BLaER1 treated with 17β-estradiol and CSF1 and Interleukin-3, amounts not matched to agents 10 nM and 100 nM (cell line): Measurements from ENCODE around the gene CYFIP2.
"Not testable (repeated sequence)": the region's sequence is repeated elsewhere in the genome, so short reads cannot be mapped to it uniquely, and the experiment has no call there.

Experiments
- H3K27ac ChIP-seq, 11 experiments: shearing (Covaris generic); formaldehyde crosslinking; 2 replicates each; pipeline ENCODE4 v1.8.1; 2022
- H3K27me3 ChIP-seq, 11 experiments: shearing (Covaris generic); formaldehyde crosslinking; 2 replicates each; pipeline ENCODE4 v1.8.1; 2022
- H3K36me3 ChIP-seq, 11 experiments: shearing (Covaris generic); formaldehyde crosslinking; 2 replicates each; pipeline ENCODE4 v1.8.1; 2022
- H3K4me1 ChIP-seq, 10 experiments: shearing (Covaris generic); formaldehyde crosslinking; 2 replicates each; pipeline ENCODE4 v1.8.1; 2022
- H3K4me2 ChIP-seq, 11 experiments: shearing (Covaris generic); formaldehyde crosslinking; 2 replicates each; pipeline ENCODE4 v1.8.1; 2022
- H3K4me3 ChIP-seq, 10 experiments: shearing (Covaris generic); formaldehyde crosslinking; 2 replicates each; pipeline ENCODE4 v1.8.1; 2022
- H3K9ac ChIP-seq, 11 experiments: shearing (Covaris generic); formaldehyde crosslinking; 2 replicates each; pipeline ENCODE4 v1.8.1; 2022
- H3K9me3 ChIP-seq, 11 experiments: shearing (Covaris generic); formaldehyde crosslinking; replicated peaks in 1 of 11; 2 replicates each; pipeline ENCODE4 v1.8.1; 2022
- H4K20me1 ChIP-seq, 11 experiments: shearing (Covaris generic); formaldehyde crosslinking; 2 replicates each; pipeline ENCODE4 v1.8.1; 2022
- Cebpa-rat ChIP-seq, 11 experiments: shearing (Covaris generic); IDR thresholded peaks; 2 replicates each; pipeline ENCODE4 v1.8.1; 2022

Gene CYFIP2

DNA sequence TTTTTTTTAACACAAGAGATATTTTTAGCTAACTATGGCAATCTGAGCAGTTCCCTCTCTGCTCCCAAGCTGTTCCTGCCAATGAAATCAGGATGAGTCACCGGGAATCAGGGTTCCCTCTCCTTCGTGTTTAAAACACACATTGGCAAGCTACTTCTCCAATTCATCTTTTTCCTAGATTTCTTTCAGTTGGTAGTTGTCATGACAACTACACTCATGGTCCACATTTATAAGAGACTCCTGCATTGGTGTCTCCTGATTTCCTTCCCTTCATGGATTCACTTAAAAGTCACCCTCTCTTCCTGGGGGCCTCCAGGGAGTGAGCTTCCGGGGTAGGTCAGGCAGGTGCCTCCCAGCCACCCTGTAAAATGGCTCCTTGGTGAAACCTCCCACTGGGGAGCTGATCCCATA is 121.8 kb downstream of the CYFIP2 start:
- H3K9me3 ChIP-seq, result no peaks in the 10 kb centered on the region
- peak overlapping the region in 3 of 11 experiments; percentile 14 to 81 (median 63); a peak in 3 of 22 replicates for H3K4me2 ChIP-seq
- TF ChIP-seq Cebpa-rat (IDR thresholded peaks at IDR 0.05), result no peak
- no peak overlapping the region for H3K4me3 ChIP-seq
- H3K27me3 ChIP-seq, result no peaks in the 10 kb centered on the region
- no peak overlapping the region for H3K9ac ChIP-seq
- peaks cover 44 to 100% (median 94%) of the 10 kb centered on the region in 11 experiments for H3K36me3 ChIP-seq
- no peak overlapping the region for H3K27ac ChIP-seq
- H3K4me1 ChIP-seq, result peaks cover 0 to 16% (median 0%) of the 10 kb centered on the region in 10 experiments; a peak in 5 of 20 replicates
- H4K20me1 ChIP-seq, result no peaks in the 10 kb centered on the region

DNA sequence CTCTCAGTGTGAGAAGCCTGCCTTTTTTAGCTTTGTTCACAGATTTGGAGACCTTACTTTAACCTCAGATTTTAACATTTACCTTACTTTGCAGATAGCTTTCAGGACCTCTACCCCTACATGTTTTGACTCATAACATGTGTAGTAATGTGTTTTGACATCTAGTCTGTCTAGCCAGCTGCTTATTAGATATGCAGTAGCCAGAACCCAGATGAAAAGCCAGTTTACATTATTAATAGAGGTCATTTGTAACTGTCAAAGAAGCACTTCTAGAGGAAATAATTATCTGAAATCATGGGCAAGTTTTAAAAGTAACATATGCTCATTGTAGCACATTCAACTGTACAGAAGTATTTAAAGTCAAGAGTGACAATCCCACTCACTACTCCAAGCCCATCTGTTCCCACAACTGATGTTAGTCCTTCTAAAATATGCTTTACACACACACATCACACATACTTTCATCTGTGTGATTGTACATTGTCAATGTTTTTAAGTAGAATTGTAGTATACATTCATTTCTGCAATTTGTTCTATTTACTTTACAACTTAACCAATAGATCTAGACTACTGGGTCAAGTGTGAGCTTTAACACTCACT is 122.3 kb downstream of the CYFIP2 start:
- H3K4me2 ChIP-seq, result no peak overlapping the region
- no peaks in the 10 kb centered on the region for H3K27me3 ChIP-seq
- H3K27ac ChIP-seq, result no peak overlapping the region
- no peak for TF ChIP-seq Cebpa-rat (IDR thresholded peaks at IDR 0.05)
- no peaks in the 10 kb centered on the region; a peak in 1 of 22 replicates for H4K20me1 ChIP-seq
- H3K36me3 ChIP-seq, result peaks cover 44 to 100% (median 94%) of the 10 kb centered on the region in 11 experiments
- no peaks in the 10 kb centered on the region for H3K9me3 ChIP-seq
- no peak overlapping the region for H3K9ac ChIP-seq
- H3K4me3 ChIP-seq, result no peak overlapping the region
- peaks cover 0 to 16% (median 0%) of the 10 kb centered on the region in 10 experiments; a peak in 5 of 20 replicates for H3K4me1 ChIP-seq

DNA sequence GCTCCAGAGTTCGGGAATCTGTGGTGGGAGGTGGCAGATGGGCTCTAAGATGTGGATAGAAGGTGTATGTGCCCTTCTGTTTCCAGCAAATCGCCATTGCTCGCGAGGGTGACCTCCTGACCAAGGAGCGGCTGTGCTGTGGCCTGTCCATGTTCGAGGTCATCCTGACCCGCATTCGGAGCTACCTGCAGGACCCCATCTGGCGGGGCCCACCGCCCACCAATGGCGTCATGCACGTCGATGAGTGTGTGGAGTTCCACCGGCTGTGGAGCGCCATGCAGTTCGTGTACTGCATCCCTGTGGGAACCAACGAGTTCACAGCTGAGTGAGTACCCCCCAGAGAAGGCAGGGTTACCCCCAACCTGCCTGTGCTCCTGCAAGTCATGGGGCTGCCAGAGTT is 123.2 kb downstream of the CYFIP2 start:
- Histone ChIP-seq H4K20me1 (no peaks in the 10 kb centered on the region; a peak in 1 of 22 replicates), H3K9ac (no peak overlapping the region), H3K4me3 (no peak overlapping the region), H3K27me3 (no peaks in the 10 kb centered on the region), H3K4me1 (peaks cover 0 to 16% (median 0%) of the 10 kb centered on the region in 10 experiments; a peak in 5 of 20 replicates), H3K36me3 (peaks cover 36 to 100% (median 94%) of the 10 kb centered on the region in 11 experiments), H3K9me3 (no peaks in the 10 kb centered on the region), H3K4me2 (no peak overlapping the region), H3K27ac (no peak overlapping the region)
- no peak for TF ChIP-seq Cebpa-rat (IDR thresholded peaks at IDR 0.05)

DNA sequence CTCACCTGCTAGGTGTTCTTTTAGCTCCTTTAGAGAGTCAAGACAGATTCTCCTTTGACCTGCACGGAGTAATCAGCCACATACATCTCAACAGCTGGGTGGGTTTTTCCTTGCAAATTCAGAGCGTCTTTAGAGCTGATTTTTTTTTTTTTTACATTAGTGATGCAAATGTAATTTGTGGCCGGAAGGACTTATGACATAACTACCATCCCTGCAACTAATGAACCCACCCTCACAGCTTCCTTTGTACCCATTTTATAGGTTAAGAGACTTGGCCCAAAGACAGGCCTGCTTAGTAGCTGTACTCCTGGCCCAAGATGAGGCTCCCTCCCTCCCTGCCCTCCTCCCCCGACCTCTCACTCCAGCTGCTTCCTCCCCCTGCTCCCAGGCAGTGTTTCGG is 124.2 kb downstream of the CYFIP2 start:
- no peak overlapping the region for H3K4me3 ChIP-seq
- peaks cover 0 to 16% (median 0%) of the 10 kb centered on the region in 10 experiments; a peak in 5 of 20 replicates for H3K4me1 ChIP-seq
- no peak overlapping the region for H3K9ac ChIP-seq
- no peaks in the 10 kb centered on the region for H3K27me3 ChIP-seq
- TF ChIP-seq Cebpa-rat (IDR thresholded peaks at IDR 0.05), result no peak
- peaks cover 32 to 98% (median 89%) of the 10 kb centered on the region in 11 experiments for H3K36me3 ChIP-seq
- H4K20me1 ChIP-seq, result no peaks in the 10 kb centered on the region; a peak in 1 of 22 replicates
- H3K4me2 ChIP-seq, result no peak overlapping the region
- no peak overlapping the region for H3K27ac ChIP-seq
- no peaks in the 10 kb centered on the region for H3K9me3 ChIP-seq

DNA sequence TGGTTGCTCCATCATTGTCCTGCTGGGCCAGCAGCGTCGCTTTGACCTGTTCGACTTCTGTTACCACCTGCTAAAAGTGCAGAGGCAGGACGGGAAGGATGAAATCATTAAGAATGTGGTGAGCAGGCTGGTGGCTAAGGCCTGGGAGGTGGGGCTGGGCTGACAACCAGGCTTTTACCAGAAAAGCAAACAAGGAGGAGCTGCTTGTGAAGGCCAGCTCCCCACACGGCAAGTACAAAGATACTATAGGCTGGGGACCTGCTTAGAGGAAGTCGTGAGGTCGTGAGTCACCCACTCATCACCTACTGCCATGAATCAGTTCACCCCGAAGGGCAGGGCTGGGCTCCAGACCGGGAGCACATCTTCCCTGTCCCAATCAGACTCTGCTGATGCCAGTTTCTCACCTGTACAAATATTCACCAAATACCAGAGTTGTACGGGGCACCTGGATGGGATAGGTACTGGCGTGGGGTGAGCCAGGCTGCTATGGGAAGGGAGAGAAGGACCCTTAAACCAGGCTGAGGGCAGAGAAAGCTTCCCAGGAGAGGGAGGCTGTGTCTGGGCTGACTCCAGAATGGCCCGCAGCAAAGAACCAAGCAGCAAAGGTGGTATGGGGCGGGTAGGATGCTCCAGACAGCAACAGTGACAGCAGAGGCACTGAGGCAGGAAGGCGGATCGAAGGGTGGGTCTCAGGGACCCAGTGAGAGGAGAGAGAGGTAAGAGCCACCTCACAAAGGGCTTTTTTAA is 124.8 kb downstream of the CYFIP2 start:
- Histone ChIP-seq H3K9ac (no peak overlapping the region), H3K4me3 (no peak overlapping the region), H3K36me3 (peaks cover 26 to 92% (median 83%) of the 10 kb centered on the region in 11 experiments), H3K4me2 (no peak overlapping the region), H3K4me1 (peaks cover 0 to 16% (median 0%) of the 10 kb centered on the region in 10 experiments; a peak in 5 of 20 replicates), H3K9me3 (peaks cover 0 to 1% (median 0%) of the 10 kb centered on the region in 11 experiments; a peak in 1 of 22 replicates), H4K20me1 (no peaks in the 10 kb centered on the region; a peak in 1 of 22 replicates), H3K27ac (no peak overlapping the region), H3K27me3 (no peaks in the 10 kb centered on the region)
- TF ChIP-seq Cebpa-rat (IDR thresholded peaks at IDR 0.05), result no peak

DNA sequence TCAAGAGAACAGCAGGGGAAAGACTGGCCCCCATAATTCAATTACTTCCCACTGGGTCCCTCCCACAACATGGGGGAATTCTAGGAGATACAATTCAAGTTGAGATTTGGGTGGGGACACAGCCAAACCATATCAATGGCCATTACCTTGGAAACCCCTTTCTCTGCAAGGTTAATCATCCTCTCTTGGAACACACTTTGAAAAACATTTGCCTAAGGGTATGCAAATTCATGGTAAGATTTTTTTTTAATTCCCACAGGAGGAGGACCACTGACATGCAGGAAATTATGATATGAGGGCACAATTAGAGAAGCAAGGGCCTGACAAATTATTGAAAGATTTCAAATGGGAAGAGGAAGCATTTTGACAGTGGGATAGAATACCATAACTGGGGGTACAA is 132.4 kb downstream of the CYFIP2 start:
- H3K4me2 ChIP-seq, result no peak overlapping the region
- peaks cover 11 to 60% (median 30%) of the 10 kb centered on the region in 11 experiments for H3K9me3 ChIP-seq
- H4K20me1 ChIP-seq, result no peaks in the 10 kb centered on the region; a peak in 1 of 22 replicates
- peaks cover under 1 to 17% (median 13%) of the 10 kb centered on the region in 11 experiments; a peak in 19 of 22 replicates for H3K36me3 ChIP-seq
- H3K27me3 ChIP-seq, result no peaks in the 10 kb centered on the region
- no peak overlapping the region for H3K27ac ChIP-seq
- TF ChIP-seq Cebpa-rat (IDR thresholded peaks at IDR 0.05), result no peak
- no peak overlapping the region for H3K9ac ChIP-seq
- no peak overlapping the region for H3K4me3 ChIP-seq
- no peaks in the 10 kb centered on the region for H3K4me1 ChIP-seq

DNA sequence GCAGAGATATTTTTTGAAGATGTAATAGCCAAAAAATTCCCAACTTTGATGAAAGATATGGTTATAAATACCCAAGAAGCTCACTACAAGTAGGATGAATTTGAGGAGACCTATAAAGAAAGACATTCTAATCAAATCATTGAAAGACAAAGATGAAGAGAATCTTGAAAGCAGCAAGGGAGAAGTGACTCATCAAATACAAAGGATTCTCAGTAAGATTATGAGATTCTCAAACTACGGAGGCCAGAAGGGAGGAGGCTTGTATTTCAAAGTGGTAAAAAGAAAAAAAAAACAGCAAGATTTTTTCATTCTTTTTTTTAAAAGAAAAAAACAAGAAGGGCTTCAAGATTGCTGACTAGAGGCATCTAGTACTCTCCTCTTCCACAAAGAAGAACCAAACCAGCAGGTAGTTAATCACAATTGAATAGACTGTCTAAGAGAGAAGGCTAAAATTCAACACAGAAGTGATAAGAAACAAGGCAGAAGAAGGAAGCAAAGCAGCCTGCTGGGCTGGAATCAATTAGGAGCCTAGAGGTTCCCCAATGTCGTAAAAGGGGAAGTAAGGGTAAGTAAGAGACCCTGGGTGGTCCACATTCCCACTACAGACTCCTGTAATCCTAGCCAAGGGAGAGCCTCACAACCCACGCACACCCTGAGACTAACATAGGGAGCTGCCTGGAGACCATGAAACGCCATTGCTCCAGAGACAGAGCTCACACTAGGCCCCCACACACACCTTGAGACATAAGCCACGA is 135.0 kb downstream of the CYFIP2 start:
- no peak overlapping the region for H3K4me3 ChIP-seq
- H4K20me1 ChIP-seq, result no peaks in the 10 kb centered on the region
- H3K9me3 ChIP-seq, result peaks cover 32 to 75% (median 54%) of the 10 kb centered on the region in 11 experiments
- no peak overlapping the region for H3K27ac ChIP-seq
- no peaks in the 10 kb centered on the region for H3K36me3 ChIP-seq
- no peak overlapping the region for H3K4me2 ChIP-seq
- TF ChIP-seq Cebpa-rat (IDR thresholded peaks at IDR 0.05), result no peak
- H3K9ac ChIP-seq, result no peak overlapping the region
- no peaks in the 10 kb centered on the region for H3K27me3 ChIP-seq
- no peaks in the 10 kb centered on the region for H3K4me1 ChIP-seq

DNA sequence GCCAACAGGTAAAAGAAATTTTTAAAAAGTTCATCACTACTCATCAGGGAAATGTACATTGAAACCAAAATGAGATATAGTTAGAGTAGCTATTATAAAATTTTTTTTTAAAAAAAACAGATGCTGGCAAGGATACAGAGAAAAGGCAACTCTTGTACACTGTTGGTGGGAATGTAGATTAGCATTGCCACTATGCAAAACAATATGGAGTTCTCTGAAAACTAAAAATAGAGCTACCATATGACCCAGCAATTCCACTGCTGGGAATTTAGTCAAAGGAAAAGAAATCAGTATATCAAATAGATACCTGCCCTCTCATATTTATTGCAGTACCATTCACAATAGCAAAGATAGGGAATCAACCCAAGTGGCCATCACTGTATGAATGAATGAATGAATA is 149.9 kb downstream of the CYFIP2 start:
- TF ChIP-seq Cebpa-rat (IDR thresholded peaks at IDR 0.05), result no peak
- Histone ChIP-seq H3K27ac (no peak overlapping the region), H3K27me3 (no peaks in the 10 kb centered on the region), H3K36me3 (no peaks in the 10 kb centered on the region), H3K4me1 (no peaks in the 10 kb centered on the region), H3K9ac (no peak overlapping the region), H3K9me3 (peaks cover 22 to 41% (median 29%) of the 10 kb centered on the region in 11 experiments; a peak in 21 of 22 replicates), H4K20me1 (no peaks in the 10 kb centered on the region), H3K4me2 (no peak overlapping the region), H3K4me3 (no peak overlapping the region)

DNA sequence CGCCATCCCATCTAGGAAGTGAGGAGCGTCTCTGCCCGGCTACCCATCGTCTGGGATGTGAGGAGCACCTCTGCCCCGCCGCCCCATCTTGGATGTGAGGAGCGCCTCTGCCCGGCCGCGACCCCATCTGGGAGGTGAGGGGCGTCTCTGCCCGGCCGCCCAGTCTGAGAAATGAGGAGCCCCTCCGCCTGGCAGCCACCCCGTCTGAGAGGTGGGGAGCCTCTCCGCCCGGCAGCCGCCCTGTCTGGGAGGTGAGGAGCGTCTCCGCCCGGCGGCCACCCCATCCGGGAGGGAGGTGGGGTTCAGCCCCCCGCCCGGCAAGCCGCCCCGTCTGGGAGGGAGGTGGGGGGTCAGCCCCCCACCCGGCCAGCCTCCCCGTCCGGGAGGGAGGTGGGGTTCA is 153.6 kb downstream of the CYFIP2 start:
- not testable (repeated sequence) for H4K20me1 ChIP-seq, H3K36me3 ChIP-seq, H3K27ac ChIP-seq, H3K4me3 ChIP-seq, H3K4me2 ChIP-seq, H3K9ac ChIP-seq, H3K27me3 ChIP-seq, H3K4me1 ChIP-seq
- peaks cover 18 to 39% (median 31%) of the 10 kb centered on the region in 11 experiments for H3K9me3 ChIP-seq

DNA sequence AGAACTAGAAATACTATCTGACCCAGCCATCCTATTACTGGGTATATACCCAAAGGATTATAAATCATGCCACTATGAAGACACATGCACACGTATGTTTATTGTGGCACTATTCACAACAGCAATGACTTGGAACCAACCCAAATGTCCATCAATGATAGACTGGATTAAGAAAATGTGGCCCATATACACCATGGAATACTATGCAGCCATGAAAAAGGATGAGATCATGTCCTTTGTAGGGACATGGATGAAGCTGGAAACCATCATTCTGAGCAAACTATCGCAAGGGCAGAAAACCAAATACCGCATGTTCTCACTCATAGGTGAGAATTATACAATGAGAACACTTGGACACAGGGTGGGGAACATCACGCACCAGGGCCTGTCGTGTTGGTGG is 164.0 kb downstream of the CYFIP2 start:
- not testable (repeated sequence) for H3K4me3 ChIP-seq, H3K27me3 ChIP-seq, H3K27ac ChIP-seq, H3K4me2 ChIP-seq, H3K9me3 ChIP-seq, H3K4me1 ChIP-seq, H3K9ac ChIP-seq, H3K36me3 ChIP-seq, H4K20me1 ChIP-seq
